Activated CD4-positive, CD25-positive, alpha-beta regulatory T cell treated with anti-CD3 and anti-CD28 coated beads, Interleukin-2, amount 50 U/mL, for 16 hours (primary cell): ENCODE results near the gene CLCN5.

Experiments used
- DNase-seq: peaks from one replicate; pipeline ENCODE4 v3.0.0-alpha.2; 2020; ENCODE audit warnings: low read depth, low spot score

CLCN5 gene

GRCh38 chrX:49934148-49934547 lies 11.8 kb downstream of the CLCN5 start:
- DNase-seq: no peak

DNA sequence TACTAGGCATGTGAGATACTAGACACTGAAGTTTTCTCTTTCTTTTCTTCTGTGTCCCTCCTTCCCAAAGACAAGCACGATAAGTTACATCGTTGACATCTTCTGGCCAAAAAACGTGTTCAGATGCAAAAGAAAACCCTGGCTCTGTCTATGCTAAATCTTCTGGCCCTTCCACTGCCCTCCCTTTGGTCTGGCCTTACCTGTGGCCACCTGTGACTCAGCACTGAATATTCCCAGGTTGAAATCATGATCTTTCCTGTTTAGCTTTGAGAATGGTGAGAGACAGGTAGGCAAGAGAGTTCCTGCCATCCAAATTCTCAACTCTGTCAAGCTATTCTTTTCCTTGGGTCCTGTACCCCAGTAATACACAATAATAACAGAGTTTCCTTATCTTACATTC lies 12.3 kb downstream of the CLCN5 start:
- DNase-seq: no peak

GRCh38 chrX:49947781-49948180 lies 25.4 kb downstream of the CLCN5 start:
- DNase-seq: no peak

DNA sequence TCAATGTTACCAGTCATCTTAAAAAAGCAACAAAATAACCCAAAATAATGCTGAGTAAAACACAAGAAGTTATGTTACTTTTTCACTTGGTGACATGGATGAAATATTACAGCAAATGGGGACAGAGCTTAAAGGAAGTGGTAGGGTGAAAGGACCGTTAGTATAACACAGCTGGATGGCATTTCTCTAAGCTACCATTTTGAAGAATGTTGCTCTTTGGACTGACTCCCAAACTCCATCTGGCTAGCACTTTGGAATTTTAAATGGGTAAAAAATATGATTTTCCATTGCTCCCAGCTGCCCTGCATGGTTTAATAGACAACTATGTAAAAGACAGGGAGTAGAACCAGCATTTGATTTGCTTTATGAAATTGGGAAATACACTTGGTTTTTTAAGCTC lies 27.6 kb downstream of the CLCN5 start:
- no peak for DNase-seq

GRCh38 chrX:49951524-49952193 lies 29.3 kb downstream of the CLCN5 start:
- no peak for DNase-seq

DNA sequence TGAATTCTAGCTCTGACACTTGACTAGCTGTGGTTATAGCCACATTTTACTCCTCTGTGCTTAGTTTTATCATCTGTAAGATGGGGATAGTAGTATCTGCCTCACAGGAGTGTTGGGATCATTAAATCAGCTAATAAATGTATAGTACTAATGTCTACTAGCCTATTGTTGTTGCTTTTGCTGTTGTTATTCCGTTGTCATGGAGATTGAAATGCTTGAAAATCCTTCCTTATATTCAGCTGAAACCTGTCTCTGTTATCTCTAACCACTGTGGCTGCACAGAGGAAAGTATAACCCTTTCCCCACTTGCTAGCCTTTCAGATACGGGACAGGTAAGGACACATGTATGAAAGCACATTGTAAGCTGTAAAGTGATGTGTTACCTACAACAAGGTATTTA lies 33.9 kb downstream of the CLCN5 start:
- no peak for DNase-seq

GRCh38 chrX:49958727-49959485 lies 36.5 kb downstream of the CLCN5 start:
- no peak for DNase-seq

DNA sequence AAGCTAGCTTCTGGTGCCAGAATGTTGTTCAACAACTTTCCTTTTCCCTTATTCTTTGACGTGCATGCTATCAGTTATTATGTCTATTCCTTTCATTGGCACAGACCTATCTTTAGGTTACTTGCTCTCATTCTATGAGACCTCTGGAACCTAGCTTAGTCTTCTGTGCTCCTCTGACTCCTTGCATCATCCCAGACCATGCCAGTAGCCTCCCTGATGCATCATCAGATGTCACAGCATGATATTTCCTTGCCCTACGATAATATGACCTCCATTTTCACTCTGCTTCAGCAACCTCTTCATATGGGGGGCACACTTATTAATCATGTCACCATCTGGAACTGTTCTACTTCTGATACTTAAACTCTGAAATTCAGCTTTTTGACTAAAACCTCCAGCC lies 37.2 kb downstream of the CLCN5 start:
- DNase-seq: no peak

- DNase-seq: no peak
Observed at GRCh38 chrX:49960061-49960460, 37.7 kb downstream of the CLCN5 start.

- DNase-seq: no peak
Observed at GRCh38 chrX:49970674-49971073, 48.3 kb downstream of the CLCN5 start.

DNA sequence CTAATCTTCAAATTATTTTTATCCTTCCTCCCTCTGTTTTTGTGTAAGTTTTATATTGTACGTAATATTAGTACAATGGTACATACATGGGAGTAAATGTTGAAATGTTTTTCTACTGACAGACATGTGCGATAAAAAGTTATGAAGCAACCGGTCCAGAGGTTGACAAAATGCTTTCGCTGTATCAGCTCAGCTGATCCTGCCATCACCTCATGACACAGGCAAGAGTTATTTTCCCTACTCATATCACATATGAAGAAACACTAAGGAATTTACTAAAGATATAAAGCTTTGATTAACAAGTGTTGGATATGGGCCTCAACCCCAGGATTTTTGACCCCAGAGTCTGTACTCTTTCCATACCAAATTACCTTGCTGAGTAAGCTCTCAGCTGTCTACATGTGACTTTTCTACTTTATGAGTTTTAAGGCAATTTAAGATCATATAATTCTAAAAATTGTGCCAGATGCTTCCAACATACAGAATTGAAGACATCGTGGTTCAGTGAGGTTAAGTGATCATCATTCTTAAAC lies 50.0 kb downstream of the CLCN5 start:
- no peak for DNase-seq

GRCh38 chrX:49976682-49977197 lies 54.3 kb downstream of the CLCN5 start:
- no peak for DNase-seq

GRCh38 chrX:49977319-49978090 lies 55.1 kb downstream of the CLCN5 start:
- no peak for DNase-seq

DNA sequence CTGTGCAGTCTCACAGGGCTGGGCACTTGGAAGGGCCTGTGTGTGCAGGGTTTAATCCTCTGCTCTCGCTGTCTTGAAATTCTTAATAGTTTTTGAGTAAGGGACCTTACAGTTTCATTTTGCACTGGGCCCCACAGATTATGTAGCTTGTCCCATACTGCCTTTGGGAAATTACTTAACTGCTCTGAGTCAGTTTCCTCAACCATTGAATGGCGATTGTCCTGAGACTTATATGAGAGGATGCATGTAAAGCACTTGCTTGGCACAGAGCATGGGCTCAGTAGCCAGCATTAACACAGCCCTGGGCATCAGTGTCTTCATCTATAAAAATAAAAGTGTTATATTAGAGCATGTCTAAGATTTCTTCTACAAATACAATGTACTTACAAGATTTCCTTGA lies 55.8 kb downstream of the CLCN5 start:
- DNase-seq: no peak

- no peak for DNase-seq
Observed at GRCh38 chrX:49986058-49986457, 63.7 kb downstream of the CLCN5 start.

GRCh38 chrX:49987651-49988050 lies 65.3 kb downstream of the CLCN5 start:
- no peak for DNase-seq

GRCh38 chrX:49988143-49988542 lies 65.7 kb downstream of the CLCN5 start:
- no peak for DNase-seq

DNA sequence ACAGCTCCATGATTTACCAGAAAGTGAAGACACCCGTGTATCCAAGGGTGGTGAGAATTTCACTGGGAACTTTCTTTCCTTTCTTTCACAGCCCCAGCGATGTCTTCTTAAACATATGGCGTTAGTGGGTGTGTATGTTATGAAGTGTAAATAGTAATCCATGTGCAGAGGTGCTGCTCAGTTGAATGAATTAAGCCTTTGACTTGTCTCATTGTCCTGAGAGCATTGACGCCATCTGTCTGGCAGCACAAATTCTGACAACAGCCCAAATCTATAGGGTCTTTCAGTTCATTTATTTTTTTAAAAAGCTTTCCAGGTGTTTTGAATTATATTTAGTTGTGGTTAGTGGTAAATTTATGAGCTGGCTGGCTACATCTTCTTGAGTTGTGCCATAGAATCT lies 69.4 kb downstream of the CLCN5 start:
- DNase-seq: no peak

- DNase-seq: no peak
Observed at GRCh38 chrX:49992853-49993252, 70.5 kb downstream of the CLCN5 start.

DNA sequence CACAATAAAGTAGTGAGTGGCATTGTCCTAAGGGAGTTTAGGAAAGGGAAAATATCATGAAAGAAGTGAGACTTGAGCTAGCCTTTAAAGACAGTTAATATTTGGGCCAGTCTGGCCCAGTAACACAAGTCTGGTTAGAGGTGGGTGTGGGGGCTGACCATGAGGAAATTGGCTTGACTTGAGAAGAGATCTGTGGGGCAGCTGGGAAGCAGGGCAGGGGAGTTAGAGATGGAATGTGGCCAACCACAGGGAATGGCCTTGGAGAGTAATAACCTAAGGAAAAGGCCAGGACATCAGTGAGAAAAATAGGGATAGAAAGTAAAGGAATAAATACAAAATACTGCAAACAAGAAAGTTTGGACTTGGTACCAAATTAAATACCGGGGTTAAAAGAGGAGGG lies 71.3 kb downstream of the CLCN5 start:
- DNase-seq: no peak

DNA sequence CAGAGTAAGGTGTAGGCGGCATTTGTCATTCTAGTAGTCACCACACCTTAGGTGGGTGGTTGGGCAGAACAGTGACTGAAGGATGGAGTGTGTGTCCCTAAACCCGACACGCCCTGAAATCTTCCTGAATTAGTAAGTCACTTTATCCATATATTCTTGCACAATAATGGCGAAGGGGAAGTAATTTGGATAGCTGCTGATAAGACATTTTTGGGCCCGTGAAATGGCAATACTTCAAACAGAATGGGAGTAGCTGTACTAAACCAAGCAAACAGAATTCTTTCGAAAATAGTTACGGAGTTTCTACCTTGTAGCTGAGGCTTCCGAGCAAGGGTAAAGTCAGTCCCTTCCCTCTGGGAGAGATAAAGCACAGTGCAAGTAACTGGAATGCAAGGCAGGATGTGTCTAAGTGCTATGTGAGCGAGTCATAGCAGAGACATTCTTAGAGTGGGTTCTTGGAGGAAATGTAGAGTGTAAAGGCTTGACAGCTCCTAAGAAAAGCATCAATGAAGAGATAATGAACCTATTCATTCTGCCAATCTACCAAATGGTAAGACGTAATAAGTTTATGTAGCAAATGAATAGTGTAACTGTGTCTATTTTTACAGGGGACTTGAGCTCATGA lies 72.8 kb downstream of the CLCN5 start:
- no peak for DNase-seq
